ENCODE results near the gene PEF1. TPM values are rescaled to one million over a fixed set of nuclear protein-coding genes. Genes with fewer than 3 reads are reported as not detected.

PEF1 gene
- total and polyA plus RNA-seq, 2 donors (not counting 1 experiment from before 2014, with no cell fraction given): 36.7 to 49.4 TPM

DNA sequence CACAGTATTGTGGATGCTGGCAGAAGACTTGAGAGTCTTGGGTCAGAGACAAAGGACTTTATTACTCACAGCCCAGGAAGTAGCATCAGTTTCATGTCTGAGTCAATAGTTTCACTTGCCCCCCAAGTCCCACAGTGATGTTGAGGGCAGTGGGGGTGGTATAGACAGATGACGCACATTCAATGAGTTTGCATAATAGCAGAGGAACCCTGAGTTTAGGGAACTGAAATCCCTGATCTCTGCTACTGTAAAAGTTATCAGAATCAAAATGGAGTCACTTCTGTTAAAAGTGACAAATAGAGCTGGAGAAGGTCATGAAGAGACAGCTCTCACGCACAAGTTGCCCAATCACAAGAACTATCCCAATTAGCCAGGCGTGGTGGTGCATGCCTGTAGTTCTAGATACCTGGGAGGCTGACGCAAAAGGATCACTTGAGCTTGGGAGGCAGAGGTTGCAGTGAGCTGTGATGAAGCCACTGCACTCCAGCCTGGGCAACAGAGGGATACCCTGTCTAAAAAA, 38.7 kb downstream of the PEF1 start:
- no peak overlapping the region for H3K27ac ChIP-seq (ENCODE audit: low read length in 2 of 2)
- DNase-seq: peak; percentile 65
- H3K27ac Mint-ChIP-seq: peak overlapping the region; percentile 60
- H3K79me2 ChIP-seq (ENCODE audit: control insufficient read depth, insufficient read depth, low read length): no peaks in the 10 kb centered on the region
- H3K4me1 Mint-ChIP-seq: peaks cover 13% of the 10 kb centered on the region
- ChIA-PET CTCF (interaction anchor here (1.6 to 2.8 kb wide), 2 partner anchors 12 to 18 kb away, joined by 5 to 14 read pairs; partner anchors contain the start of gene HCRTR1), POLR2A (interaction anchor here (0.6 to 0.7 kb wide), 2 partner anchors 24 to 426 kb away, joined by 3 read pairs; no protein-coding TSS in a partner anchor)
- peaks cover 0 to 3% (median 0%) of the 10 kb centered on the region in 4 experiments for H3K27me3 ChIP-seq (replicated peaks in 1 of 4; ENCODE audit: control extremely low read depth in 1 of 4, control insufficient read depth in 3 of 4, insufficient read depth in 4 of 4, low read length in 3 of 4)
- no peak overlapping the region for H3K4me2 ChIP-seq (replicated peaks; ENCODE audit: low read depth, low read length, poor library complexity, severe bottlenecking)
- H3K4me3 Mint-ChIP-seq: peak overlapping the region; percentile 27
- peaks cover 0 to 2% (median 0%) of the 10 kb centered on the region in 3 donors for H3K9me3 ChIP-seq (ENCODE audit: control extremely low read depth in 1 of 3, control insufficient read depth in 2 of 3, insufficient read depth in 1 of 3, low read length in 2 of 3)
- 100% methylated on average over 1 of the region's 4 CpGs for WGBS (ENCODE audit: insufficient coverage)
- H3K9me3 Mint-ChIP-seq (ENCODE audit: insufficient read depth): peaks cover 4% of the 10 kb centered on the region
- no peak overlapping the region for H2AFZ ChIP-seq (ENCODE audit: insufficient read depth, low read depth, low read length, poor library complexity, severe bottlenecking)
- ATAC-seq (ENCODE audit: low read depth): peak; percentile 97
- no peak overlapping the region for H3K4me3 ChIP-seq (ENCODE audit: control extremely low read depth in 1 of 5, extremely low read depth in 1 of 5, insufficient read depth in 1 of 5, low read depth in 2 of 5, low read length in 4 of 5)
- TF ChIP-seq EZH2 (IDR thresholded peaks at IDR 0.05; ENCODE audit: borderline replicate concordance, insufficient read depth, low read depth, low read length, poor library complexity, severe bottlenecking): no peak
- TF ChIP-seq, protein P1, sequence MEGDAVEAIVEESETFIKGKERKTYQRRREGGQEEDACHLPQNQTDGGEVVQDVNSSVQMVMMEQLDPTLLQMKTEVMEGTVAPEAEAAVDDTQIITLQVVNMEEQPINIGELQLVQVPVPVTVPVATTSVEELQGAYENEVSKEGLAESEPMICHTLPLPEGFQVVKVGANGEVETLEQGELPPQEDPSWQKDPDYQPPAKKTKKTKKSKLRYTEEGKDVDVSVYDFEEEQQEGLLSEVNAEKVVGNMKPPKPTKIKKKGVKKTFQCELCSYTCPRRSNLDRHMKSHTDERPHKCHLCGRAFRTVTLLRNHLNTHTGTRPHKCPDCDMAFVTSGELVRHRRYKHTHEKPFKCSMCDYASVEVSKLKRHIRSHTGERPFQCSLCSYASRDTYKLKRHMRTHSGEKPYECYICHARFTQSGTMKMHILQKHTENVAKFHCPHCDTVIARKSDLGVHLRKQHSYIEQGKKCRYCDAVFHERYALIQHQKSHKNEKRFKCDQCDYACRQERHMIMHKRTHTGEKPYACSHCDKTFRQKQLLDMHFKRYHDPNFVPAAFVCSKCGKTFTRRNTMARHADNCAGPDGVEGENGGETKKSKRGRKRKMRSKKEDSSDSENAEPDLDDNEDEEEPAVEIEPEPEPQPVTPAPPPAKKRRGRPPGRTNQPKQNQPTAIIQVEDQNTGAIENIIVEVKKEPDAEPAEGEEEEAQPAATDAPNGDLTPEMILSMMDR (IDR thresholded peaks at IDR 0.05): no peak
- H3K27me3 Mint-ChIP-seq: no peaks in the 10 kb centered on the region
- no peaks in the 10 kb centered on the region for H3K36me3 ChIP-seq (replicated peaks in 1 of 2; ENCODE audit: control extremely low read depth in 1 of 2, control insufficient read depth in 1 of 2, extremely low read depth in 1 of 2, insufficient read depth in 2 of 2, low read length in 1 of 2)
- no peaks in the 10 kb centered on the region for H4K20me1 ChIP-seq (ENCODE audit: control insufficient read depth, insufficient read depth, low read length, poor library complexity, severe bottlenecking)
- intact Hi-C loops (cut with micrococcal nuclease): loop anchor here (1.0 to 2.0 kb wide), 2 partner anchors 10 to 39 kb away; partner anchors contain the start of gene PEF1
- H3K9ac ChIP-seq (ENCODE audit: low read length): no peak overlapping the region
- peaks cover 7 to 8% of the 10 kb centered on the region in 2 donors for H3K4me1 ChIP-seq (ENCODE audit: control insufficient read depth in 2 of 2, insufficient read depth in 2 of 2, low read length in 2 of 2)

- TF ChIP-seq, protein P1 (IDR thresholded peaks at IDR 0.05): no peak
- TF ChIP-seq EZH2 (IDR thresholded peaks at IDR 0.05; ENCODE audit: borderline replicate concordance, insufficient read depth, low read depth, low read length, poor library complexity, severe bottlenecking): no peak
- no peak overlapping the region for H3K4me3 Mint-ChIP-seq
- H3K4me1 ChIP-seq (ENCODE audit: control insufficient read depth in 2 of 2, insufficient read depth in 2 of 2, low read length in 2 of 2): peaks cover 7 to 8% of the 10 kb centered on the region in 2 donors
- H3K4me3 ChIP-seq (ENCODE audit: control extremely low read depth in 1 of 5, extremely low read depth in 1 of 5, insufficient read depth in 1 of 5, low read depth in 2 of 5, low read length in 4 of 5): no peak overlapping the region
- no peak overlapping the region for H3K27ac ChIP-seq (ENCODE audit: low read length in 2 of 2)
- H2AFZ ChIP-seq (ENCODE audit: insufficient read depth, low read depth, low read length, poor library complexity, severe bottlenecking): no peak overlapping the region
- no peaks in the 10 kb centered on the region for H3K79me2 ChIP-seq (ENCODE audit: control insufficient read depth, insufficient read depth, low read length)
- no peaks in the 10 kb centered on the region for H3K27me3 Mint-ChIP-seq
- DNase-seq: no peak
- WGBS (ENCODE audit: insufficient coverage): no CpG with 5 or more reads among the region's 2 CpGs
- H3K27ac Mint-ChIP-seq: no peak overlapping the region
- peaks cover 4% of the 10 kb centered on the region for H3K9me3 Mint-ChIP-seq (ENCODE audit: insufficient read depth)
- peaks cover 11% of the 10 kb centered on the region for H3K4me1 Mint-ChIP-seq
- H3K27me3 ChIP-seq (replicated peaks in 1 of 4; ENCODE audit: control extremely low read depth in 1 of 4, control insufficient read depth in 3 of 4, insufficient read depth in 4 of 4, low read length in 3 of 4): no peaks in the 10 kb centered on the region
- H3K9me3 ChIP-seq (ENCODE audit: control extremely low read depth in 1 of 3, control insufficient read depth in 2 of 3, insufficient read depth in 1 of 3, low read length in 2 of 3): peaks cover 0 to 2% (median 0%) of the 10 kb centered on the region in 3 donors
- no peak overlapping the region for H3K9ac ChIP-seq (ENCODE audit: low read length)
- H3K36me3 ChIP-seq (replicated peaks in 1 of 2; ENCODE audit: control extremely low read depth in 1 of 2, control insufficient read depth in 1 of 2, extremely low read depth in 1 of 2, insufficient read depth in 2 of 2, low read length in 1 of 2): no peaks in the 10 kb centered on the region
- intact Hi-C loops (cut with micrococcal nuclease): no loop called here
- ChIA-PET POLR2A (no interaction called here), CTCF (no interaction called here)
- no peaks in the 10 kb centered on the region for H4K20me1 ChIP-seq (ENCODE audit: control insufficient read depth, insufficient read depth, low read length, poor library complexity, severe bottlenecking)
- no peak for ATAC-seq (ENCODE audit: low read depth)
- H3K4me2 ChIP-seq (replicated peaks; ENCODE audit: low read depth, low read length, poor library complexity, severe bottlenecking): no peak overlapping the region
Measured at GRCh38 chr1:31602081-31602480, 42.6 kb downstream of the PEF1 start.
